ENCODE data around the gene CDH4.

Gene CDH4

GRCh38 chr20:61284752-61285151, 32.7 kb downstream of the CDH4 start:
- TF ChIP-seq ZFX (IDR thresholded peaks at IDR 0.05) (no peak), CTCF (conservative IDR thresholded peaks at IDR 0.05) (no peak)

GRCh38 chr20:61285152-61285645, 33.1 kb downstream of the CDH4 start:
- no peak overlapping the region for H3K27ac ChIP-seq
- TF ChIP-seq ZFX (IDR thresholded peaks at IDR 0.05): no peak
- no peak for TF ChIP-seq CTCF (conservative IDR thresholded peaks at IDR 0.05)

More at GRCh38 chr20:61284752-61285151, 32.7 kb downstream of the CDH4 start:
- H3K27ac ChIP-seq: no peak overlapping the region

- TF ChIP-seq CTCF (conservative IDR thresholded peaks at IDR 0.05): no peak
- no peak for TF ChIP-seq ZFX (IDR thresholded peaks at IDR 0.05)
Measured at GRCh38 chr20:61285691-61286090, 33.6 kb downstream of the CDH4 start.

GRCh38 chr20:61287583-61288275, 35.7 kb downstream of the CDH4 start:
- TF ChIP-seq CTCF (conservative IDR thresholded peaks at IDR 0.05) (no peak), ZFX (IDR thresholded peaks at IDR 0.05) (no peak)
- no peak overlapping the region for H3K27ac ChIP-seq

More at GRCh38 chr20:61285691-61286090, 33.6 kb downstream of the CDH4 start:
- H3K27ac ChIP-seq: no peak overlapping the region

- no peak for TF ChIP-seq ZFX (IDR thresholded peaks at IDR 0.05)
Measured at GRCh38 chr20:61288331-61288784, 36.3 kb downstream of the CDH4 start.

GRCh38 chr20:61289166-61289565, 37.1 kb downstream of the CDH4 start:
- TF ChIP-seq CTCF (conservative IDR thresholded peaks at IDR 0.05) (no peak), ZFX (IDR thresholded peaks at IDR 0.05) (no peak)
- no peak overlapping the region for H3K27ac ChIP-seq

More at GRCh38 chr20:61288331-61288784, 36.3 kb downstream of the CDH4 start:
- H3K27ac ChIP-seq: no peak overlapping the region

- no peak overlapping the region for H3K27ac ChIP-seq
- TF ChIP-seq CTCF (conservative IDR thresholded peaks at IDR 0.05): no peak
Measured at GRCh38 chr20:61290721-61291120, 38.7 kb downstream of the CDH4 start.

Measured in C4-2B (cell line).